Osteocyte (in vitro differentiated cells): ENCODE data around the gene TMEM61. TPM values are rescaled to one million over a fixed set of nuclear protein-coding genes. Genes with fewer than 3 reads are reported as not detected.
"Not testable (repeated sequence)": the region's sequence is repeated elsewhere in the genome, so short reads cannot be mapped to it uniquely, and the experiment has no call there.

Experiments used
- DNase-seq: peaks from one replicate; pipeline ENCODE4 v3.0.0; 2021; ENCODE audit warnings: mixed read lengths; ENCODE audit not compliant: unreplicated experiment; ENCODE audit errors: extremely low spot score
- H3K27ac Mint-ChIP-seq: one replicate; pipeline ENCODE4 v1.8.0; 2021; ENCODE audit warnings: mild to moderate bottlenecking, mixed read lengths; ENCODE audit not compliant: unreplicated experiment
- H3K27me3 Mint-ChIP-seq: one replicate; pipeline ENCODE4 v1.8.0; 2021; ENCODE audit warnings: mixed read lengths; ENCODE audit not compliant: unreplicated experiment
- H3K36me3 Mint-ChIP-seq: one replicate; pipeline ENCODE4 v1.8.0; 2021; ENCODE audit warnings: mixed read lengths; ENCODE audit not compliant: unreplicated experiment
- H3K4me1 Mint-ChIP-seq: one replicate; pipeline ENCODE4 v1.8.0; 2021; ENCODE audit warnings: mixed read lengths; ENCODE audit not compliant: unreplicated experiment
- H3K4me3 Mint-ChIP-seq: one replicate; pipeline ENCODE4 v1.8.0; 2021; ENCODE audit warnings: mild to moderate bottlenecking, moderate library complexity, mixed read lengths; ENCODE audit not compliant: unreplicated experiment
- H3K9me3 Mint-ChIP-seq: one replicate; pipeline ENCODE4 v1.8.0; 2021; ENCODE audit warnings: mixed read lengths; ENCODE audit not compliant: unreplicated experiment
- total RNA-seq: library from RNA; stranded (reverse); gene quantifications from 2 replicates; pipeline ENCODE4 v1.2.1, GENCODE V29; 2021
- TF ChIP-seq, protein P1 (sequence below): fragments of 200-600 bp; sonication (generic); IDR thresholded peaks from 2 replicates; pipeline ENCODE4 v1.5.0; 2021; ENCODE audit warnings: antibody characterized with exemption, mild to moderate bottlenecking, moderate library complexity

The TMEM61 gene
- total RNA-seq, 1 donor from 2014 or later: not detected

DNA sequence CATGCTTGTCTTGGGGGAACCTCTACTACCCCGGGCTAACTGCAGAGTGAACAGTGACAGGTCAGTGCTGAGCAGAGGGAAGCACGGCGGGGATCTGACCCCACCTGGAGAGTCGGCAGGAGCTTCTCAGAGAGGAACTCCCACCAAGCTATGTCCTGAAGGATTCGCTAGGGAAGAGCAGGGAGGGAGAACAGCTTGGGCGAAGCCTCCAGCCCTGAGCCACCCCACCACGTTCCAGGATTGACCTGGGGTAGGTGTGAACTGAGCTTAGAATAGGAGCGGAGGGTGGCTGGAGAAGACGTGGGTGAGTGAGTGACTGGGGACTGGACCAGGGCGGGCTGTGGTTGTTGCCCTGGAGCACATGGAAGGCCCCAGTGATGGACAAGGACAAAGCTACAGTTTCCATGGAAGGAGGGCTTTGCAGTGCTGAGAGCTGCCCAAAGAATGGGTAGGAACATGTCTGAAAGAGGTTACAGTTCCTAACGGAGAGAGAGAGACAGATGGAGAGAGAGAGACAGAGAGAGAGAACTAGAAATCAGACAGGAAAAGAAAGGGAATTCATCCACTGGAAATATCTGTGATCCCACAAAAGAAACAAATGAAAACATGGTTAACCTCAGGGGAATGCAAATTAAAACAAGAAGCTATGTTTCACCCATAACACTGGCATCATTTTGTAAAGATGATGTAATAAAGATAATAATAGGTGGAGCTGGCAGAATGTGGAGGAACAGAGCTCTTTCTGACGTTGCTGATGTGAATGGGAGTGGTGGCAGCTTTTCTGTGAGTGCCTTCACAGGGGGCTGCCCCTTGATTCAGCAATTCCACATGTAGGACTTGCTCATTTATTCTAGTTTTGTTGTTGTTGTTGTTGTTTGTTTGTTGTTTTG is 35.5 kb downstream of the TMEM61 start:
- H3K27me3 Mint-ChIP-seq: no peaks in the 10 kb centered on the region
- TF ChIP-seq, protein P1, sequence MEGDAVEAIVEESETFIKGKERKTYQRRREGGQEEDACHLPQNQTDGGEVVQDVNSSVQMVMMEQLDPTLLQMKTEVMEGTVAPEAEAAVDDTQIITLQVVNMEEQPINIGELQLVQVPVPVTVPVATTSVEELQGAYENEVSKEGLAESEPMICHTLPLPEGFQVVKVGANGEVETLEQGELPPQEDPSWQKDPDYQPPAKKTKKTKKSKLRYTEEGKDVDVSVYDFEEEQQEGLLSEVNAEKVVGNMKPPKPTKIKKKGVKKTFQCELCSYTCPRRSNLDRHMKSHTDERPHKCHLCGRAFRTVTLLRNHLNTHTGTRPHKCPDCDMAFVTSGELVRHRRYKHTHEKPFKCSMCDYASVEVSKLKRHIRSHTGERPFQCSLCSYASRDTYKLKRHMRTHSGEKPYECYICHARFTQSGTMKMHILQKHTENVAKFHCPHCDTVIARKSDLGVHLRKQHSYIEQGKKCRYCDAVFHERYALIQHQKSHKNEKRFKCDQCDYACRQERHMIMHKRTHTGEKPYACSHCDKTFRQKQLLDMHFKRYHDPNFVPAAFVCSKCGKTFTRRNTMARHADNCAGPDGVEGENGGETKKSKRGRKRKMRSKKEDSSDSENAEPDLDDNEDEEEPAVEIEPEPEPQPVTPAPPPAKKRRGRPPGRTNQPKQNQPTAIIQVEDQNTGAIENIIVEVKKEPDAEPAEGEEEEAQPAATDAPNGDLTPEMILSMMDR: no peak
- H3K4me3 Mint-ChIP-seq: no peak overlapping the region
- peak overlapping the region; percentile 45 for H3K27ac Mint-ChIP-seq
- H3K9me3 Mint-ChIP-seq: no peaks in the 10 kb centered on the region
- DNase-seq: no peak
- H3K36me3 Mint-ChIP-seq: no peaks in the 10 kb centered on the region
- peaks cover 22% of the 10 kb centered on the region for H3K4me1 Mint-ChIP-seq

DNA sequence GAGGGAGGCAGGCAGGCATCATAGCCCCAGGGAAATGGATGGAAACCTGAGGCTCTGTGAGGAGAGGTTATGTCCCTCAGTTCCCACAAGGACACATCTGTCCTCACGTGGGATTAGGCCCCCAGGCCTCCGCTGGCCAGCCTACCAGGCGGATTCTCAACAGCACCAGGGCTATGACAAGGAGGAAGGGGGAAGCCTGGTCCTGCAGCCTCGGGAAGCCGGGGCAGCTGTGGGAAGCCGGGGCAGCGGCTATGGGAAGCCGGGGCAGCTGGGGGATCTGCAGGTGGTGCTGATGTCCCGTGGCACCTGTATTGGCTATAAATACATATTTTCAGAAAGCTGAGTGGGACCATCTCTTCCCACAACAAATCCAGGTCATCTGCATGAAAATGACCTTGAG is 38.0 kb downstream of the TMEM61 start:
- H3K27me3 Mint-ChIP-seq: no peaks in the 10 kb centered on the region
- H3K36me3 Mint-ChIP-seq: no peaks in the 10 kb centered on the region
- H3K27ac Mint-ChIP-seq: no peak overlapping the region
- H3K4me3 Mint-ChIP-seq: no peak overlapping the region
- no peaks in the 10 kb centered on the region for H3K9me3 Mint-ChIP-seq
- TF ChIP-seq, protein P1: no peak
- no peak for DNase-seq
- peaks cover 27% of the 10 kb centered on the region for H3K4me1 Mint-ChIP-seq

DNA sequence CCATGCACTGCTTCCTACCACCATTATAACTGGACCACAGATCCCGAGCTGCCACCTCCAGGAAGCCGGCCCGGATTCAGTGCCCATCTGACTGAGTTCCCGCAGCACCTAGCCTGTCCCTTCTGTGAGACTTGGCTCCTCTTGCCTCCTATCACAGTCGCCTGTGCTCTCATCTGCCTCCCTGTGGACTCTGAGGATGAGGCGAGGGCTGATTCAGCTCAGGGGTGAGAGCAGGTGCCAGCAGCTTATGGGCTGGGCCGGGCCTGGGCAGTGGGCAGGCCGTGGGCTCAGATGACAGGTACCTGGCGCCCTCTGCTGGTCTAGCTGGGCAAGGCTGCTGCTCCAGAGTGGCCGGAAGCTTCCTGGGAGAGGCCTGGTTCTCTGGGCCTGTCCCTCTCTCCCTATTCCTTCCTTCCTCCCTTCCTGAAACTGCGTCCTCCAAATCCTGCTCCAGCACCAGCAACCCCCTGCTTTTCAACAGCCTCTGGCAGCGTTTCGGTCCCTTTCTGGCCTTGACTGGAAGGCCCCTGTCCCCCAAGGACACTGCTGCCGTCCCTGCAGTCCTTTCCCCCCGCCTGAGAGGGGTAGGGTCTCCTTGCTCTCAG is 41.6 kb downstream of the TMEM61 start:
- Mint-ChIP-seq H3K27me3 (no peaks in the 10 kb centered on the region), H3K4me3 (no peak overlapping the region), H3K4me1 (peaks cover 16% of the 10 kb centered on the region), H3K36me3 (no peaks in the 10 kb centered on the region), H3K27ac (peak overlapping the region; percentile 81), H3K9me3 (no peaks in the 10 kb centered on the region)
- DNase-seq: peak; percentile 96
- TF ChIP-seq, protein P1: no peak

DNA sequence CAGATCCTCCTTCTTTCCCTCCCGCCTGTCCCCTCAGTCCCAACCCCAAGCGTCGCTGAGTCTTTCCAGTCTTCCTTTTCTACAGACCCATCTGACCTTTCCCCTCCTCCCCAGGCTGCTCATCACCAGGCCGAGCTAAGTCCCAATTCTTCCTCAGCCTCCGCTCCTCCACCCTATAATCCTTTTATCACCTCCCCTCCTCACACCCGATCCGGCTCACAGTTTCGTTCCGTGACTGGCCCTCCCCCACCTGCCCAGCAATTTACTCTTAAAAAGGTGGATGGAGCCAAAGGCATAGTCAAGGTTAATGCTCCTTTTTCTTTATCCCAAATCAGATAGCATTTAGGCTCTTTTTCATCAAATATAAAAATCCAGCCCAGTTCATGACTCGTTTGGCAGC is 43.7 kb downstream of the TMEM61 start:
- not testable (repeated sequence) for H3K4me3 Mint-ChIP-seq, H3K27ac Mint-ChIP-seq, H3K36me3 Mint-ChIP-seq, H3K9me3 Mint-ChIP-seq, H3K27me3 Mint-ChIP-seq, DNase-seq
- peaks cover 18% of the 10 kb centered on the region for H3K4me1 Mint-ChIP-seq

DNA sequence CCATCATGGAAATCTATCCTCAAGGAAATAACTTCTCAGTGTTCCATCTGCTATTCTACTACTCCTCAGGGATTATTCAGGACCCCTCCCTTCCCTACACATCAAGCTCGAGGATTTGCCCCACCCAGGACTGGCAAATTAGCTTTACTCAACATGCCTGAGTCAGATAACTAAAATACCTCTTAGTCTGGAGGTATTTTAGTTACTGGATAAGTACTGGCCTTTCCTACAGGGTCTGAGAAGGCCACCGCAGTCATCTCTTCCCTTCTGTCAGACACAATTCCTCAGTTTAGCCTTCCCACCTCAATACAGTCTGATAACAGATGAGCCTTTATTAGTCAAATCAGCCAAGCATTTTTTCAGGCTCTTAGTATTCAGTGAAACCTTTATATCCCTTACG is 46.3 kb downstream of the TMEM61 start:
- H3K9me3 Mint-ChIP-seq, H3K36me3 Mint-ChIP-seq, H3K4me3 Mint-ChIP-seq, H3K27ac Mint-ChIP-seq, H3K27me3 Mint-ChIP-seq, DNase-seq: not testable (repeated sequence)
- peaks cover 16% of the 10 kb centered on the region for H3K4me1 Mint-ChIP-seq

DNA sequence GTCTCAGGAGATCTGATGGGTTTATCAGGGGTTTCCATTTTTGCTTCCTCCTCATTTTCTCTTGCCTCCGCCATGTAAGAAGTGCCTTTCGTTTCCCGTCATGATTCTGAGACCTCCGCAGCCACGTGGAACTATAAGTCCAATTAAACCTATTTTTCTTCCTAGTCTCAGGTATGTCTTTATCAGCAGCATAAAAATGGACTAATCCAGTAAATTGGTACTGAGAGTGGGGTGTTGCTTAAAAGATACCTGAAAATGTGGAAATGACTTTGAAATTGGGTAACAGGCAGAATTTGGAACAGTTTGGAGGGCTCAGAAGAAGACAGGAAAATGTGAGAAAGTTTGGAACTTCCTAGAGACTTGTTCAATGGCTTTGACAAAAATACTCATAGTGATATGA is 50.7 kb downstream of the TMEM61 start:
- not testable (repeated sequence) for H3K27ac Mint-ChIP-seq, DNase-seq, H3K36me3 Mint-ChIP-seq, H3K9me3 Mint-ChIP-seq, H3K4me3 Mint-ChIP-seq
- H3K27me3 Mint-ChIP-seq: peaks cover 22% of the 10 kb centered on the region
- H3K4me1 Mint-ChIP-seq: peaks cover 21% of the 10 kb centered on the region
